HCT116 (cell line): ENCODE results near the gene ZIC4. TPM values are rescaled to one million over a fixed set of nuclear protein-coding genes. Genes with fewer than 3 reads are reported as not detected.

Source experiments
- ATAC-seq: fragments of 200-7000 bp; cut with Tn5 transposase; 2 replicates; pipeline ENCODE4 v1.9.1; 2020; ENCODE audit warnings: mild to moderate bottlenecking, moderate library complexity
- BruUV-seq: library from RNA; stranded (reverse); fragments of 400-500 nt; replicated peaks from 2 replicates; lab custom pipeline; 2021; lab: Mats Ljungman, UMichigan
- CTCF ChIA-PET: fragments of 300-600 bp; sonication (Branson Sonifier 250); formaldehyde crosslinking; loops from one replicate; lab custom pipeline; 2021; ENCODE audit warnings: antibody characterized with exemption; lab: Charles Lee
- POLR2A ChIA-PET: fragments of 300-600, 350-600 bp; sonication (Branson Sonifier 250); formaldehyde crosslinking; loops from one replicate; lab custom pipeline; 2021; ENCODE audit warnings: antibody characterized with exemption; lab: Charles Lee
- RAD21 ChIA-PET, 2 experiments: fragments of 300-600 bp; sonication (Branson Sonifier 250); formaldehyde crosslinking; loops; one replicate each; lab custom pipeline; 2023; ENCODE audit warnings: low total read pairs in 2 of 2; ENCODE audit not compliant: uncharacterized antibody in 2 of 2, unreplicated experiment in 2 of 2, low non-redundant PET in 1 of 2; lab: Charles Lee
- DNase-seq: peaks from one replicate; pipeline ENCODE4 v3.0.0-alpha.2; 2010; ENCODE audit warnings: low read depth, low spot score
- H2AFZ ChIP-seq: fragments of 200-600 bp; shearing (Covaris generic), sonication (generic); 2 replicates; pipeline ENCODE4 v1.6.1; 2017; ENCODE audit warnings: low read depth, mixed run types, mixed read lengths, antibody characterized with exemption, low read length; ENCODE audit not compliant: poor library complexity, severe bottlenecking
- H3K27ac ChIP-seq: 2 replicates; pipeline ENCODE4 v1.5.1; 2012; ENCODE audit warnings: low read depth, low read length
- H3K27me3 ChIP-seq: fragments of 200-600 bp; sonication (generic); 2 replicates; pipeline ENCODE4 v1.6.1; 2016; ENCODE audit warnings: mixed run types, low read length, mixed read lengths; ENCODE audit not compliant: insufficient read depth
- H3K36me3 ChIP-seq, 2 experiments: fragments of 200-500 bp in 1 of 2; fragments of 200-600 bp in 1 of 2; sonication (Bioruptor generic) in 1 of 2; sonication (generic) in 1 of 2; 2 replicates each; pipeline versions ENCODE4 v1.5.1 to v1.6.1; 2014 to 2016; ENCODE audit warnings: low read length in 2 of 2, inconsistent platforms in 1 of 2, mixed read lengths in 1 of 2, mixed run types in 1 of 2; ENCODE audit not compliant: insufficient read depth in 2 of 2, control insufficient read depth in 1 of 2
- H3K4me1 ChIP-seq, 2 experiments: fragments of 200-600 bp in 1 of 2; sonication (generic) in 1 of 2; 2 replicates each; pipeline versions ENCODE4 v1.5.1 to v1.6.1; 2012 to 2017; ENCODE audit warnings: low read length in 2 of 2, inconsistent platforms in 1 of 2, mild to moderate bottlenecking in 1 of 2, mixed read lengths in 1 of 2, mixed run types in 1 of 2, moderate library complexity in 1 of 2; ENCODE audit not compliant: insufficient read depth in 2 of 2, control insufficient read depth in 1 of 2
- H3K4me2 ChIP-seq: fragments of 200-600 bp; sonication (generic); 2 replicates; pipeline ENCODE4 v1.6.1; 2017; ENCODE audit warnings: mixed run types, low read length, mixed read lengths
- H3K4me3 ChIP-seq, 2 experiments: fragments of 200-600 bp in 1 of 2; sonication (generic) in 1 of 2; replicated peaks in 1 of 2; 2 replicates each; pipeline ENCODE4 v1.5.1; 2011 to 2016; ENCODE audit warnings: low read length in 2 of 2, control low read depth in 1 of 2, low read depth in 1 of 2, mild to moderate bottlenecking in 1 of 2, mixed read lengths in 1 of 2, mixed run types in 1 of 2
- H3K79me2 ChIP-seq: fragments of 200-600 bp; sonication (generic); 2 replicates; pipeline ENCODE4 v1.6.1; 2017; ENCODE audit warnings: mild to moderate bottlenecking, mixed run types, low read length, moderate library complexity, mixed read lengths; ENCODE audit not compliant: insufficient read depth
- H3K9ac ChIP-seq: fragments of 200-600 bp; sonication (generic); 2 replicates; pipeline ENCODE4 v1.6.1; 2016; ENCODE audit warnings: low read length, mixed read lengths
- H3K9me2 ChIP-seq: fragments of 200-600 bp; sonication (generic), shearing (Covaris generic); 2 replicates; pipeline ENCODE4 v1.6.1; 2017; ENCODE audit warnings: mixed run types, mild to moderate bottlenecking, moderate library complexity; ENCODE audit not compliant: insufficient read depth
- H3K9me3 ChIP-seq, 2 experiments: fragments of 200-500 bp in 1 of 2; fragments of 200-600 bp in 1 of 2; sonication (Bioruptor generic) in 1 of 2; sonication (generic) in 1 of 2; 2 replicates each; pipeline ENCODE4 v1.6.1; 2014 to 2017; ENCODE audit warnings: low read length in 2 of 2, mixed read lengths in 2 of 2, inconsistent platforms in 1 of 2, low read depth in 1 of 2, mild to moderate bottlenecking in 1 of 2, mixed run types in 1 of 2, moderate library complexity in 1 of 2; ENCODE audit not compliant: control insufficient read depth in 1 of 2, insufficient read depth in 1 of 2
- H4K20me1 ChIP-seq: fragments of 200-600 bp; sonication (generic), shearing (Covaris generic); 2 replicates; pipeline ENCODE4 v1.6.1; 2017; ENCODE audit warnings: mixed run types, mild to moderate bottlenecking, moderate library complexity; ENCODE audit not compliant: insufficient read depth
- CBX3 ChIP-seq: IDR thresholded peaks from 2 replicates; pipeline ENCODE4 v1.6.1; 2012; ENCODE audit warnings: low read depth
- CEBPB ChIP-seq: IDR thresholded peaks from 2 replicates; pipeline ENCODE4 v1.6.1; 2012; ENCODE audit warnings: low read depth
- EGR1 ChIP-seq: IDR thresholded peaks from 2 replicates; pipeline ENCODE4 v1.6.1; 2012; ENCODE audit warnings: low read depth
- ELF1 ChIP-seq: IDR thresholded peaks from 2 replicates; pipeline ENCODE4 v1.6.1; 2012; ENCODE audit warnings: low read depth, borderline replicate concordance
- EZH2 ChIP-seq: fragments of 200-600 bp; sonication (generic); IDR thresholded peaks from 2 replicates; pipeline ENCODE4 v1.6.1; 2017; ENCODE audit warnings: antibody characterized with exemption, mixed run types
- EZH2phosphoT487 ChIP-seq: fragments of 200-600 bp; IDR thresholded peaks from 2 replicates; pipeline ENCODE4 v1.6.1; 2018; ENCODE audit warnings: antibody characterized with exemption, borderline replicate concordance
- FOSL1 ChIP-seq: IDR thresholded peaks from 2 replicates; pipeline ENCODE4 v1.6.1; 2012; ENCODE audit warnings: low read depth
- JUND ChIP-seq: IDR thresholded peaks from 2 replicates; pipeline ENCODE4 v1.6.1; 2012
- POLR2A ChIP-seq: IDR thresholded peaks from 2 replicates; pipeline ENCODE4 v1.7.0; 2011; ENCODE audit warnings: borderline replicate concordance; ENCODE audit not compliant: insufficient read depth, insufficient read length; ENCODE audit errors: extremely low read depth
- POLR2AphosphoS5 ChIP-seq: IDR thresholded peaks from 2 replicates; pipeline ENCODE4 v1.6.1; 2011; ENCODE audit warnings: mild to moderate bottlenecking, low read depth, low read length, moderate library complexity
- RAD21 ChIP-seq: IDR thresholded peaks from 2 replicates; pipeline ENCODE4 v1.6.1; 2012; ENCODE audit warnings: low read depth, mild to moderate bottlenecking
- SIN3A ChIP-seq: IDR thresholded peaks from 2 replicates; pipeline ENCODE4 v1.6.1; 2012; ENCODE audit warnings: low read depth
- SP1 ChIP-seq: IDR thresholded peaks from 2 replicates; pipeline ENCODE4 v1.6.1; 2012; ENCODE audit warnings: low read depth
- SRF ChIP-seq: IDR thresholded peaks from 2 replicates; pipeline ENCODE4 v1.6.1; 2012; ENCODE audit warnings: low read depth
- TCF7L2 ChIP-seq: IDR thresholded peaks from 2 replicates; pipeline ENCODE4 v1.7.0; 2011; ENCODE audit warnings: borderline replicate concordance, inconsistent platforms; ENCODE audit not compliant: insufficient read depth, insufficient read length; ENCODE audit errors: extremely low read depth
- ZFX ChIP-seq: fragments of 450-650 bp; IDR thresholded peaks from 2 replicates; pipeline ENCODE4 v1.6.1; 2017
- ZNF274 ChIP-seq: fragments of 200-500 bp; sonication (Bioruptor generic); IDR thresholded peaks from 2 replicates; pipeline ENCODE4 v1.6.1; 2014; ENCODE audit warnings: mild to moderate bottlenecking, low read depth, low read length, inconsistent platforms
- intact Hi-C: fragments of 100-400 bp; cut with micrococcal nuclease; formaldehyde crosslinking; loops from 2 replicates; pipeline ENCODE4 v1.10.0; 2022
- total RNA-seq: library from RNA; stranded (reverse); gene quantifications from one replicate; pipeline ENCODE4 v1.2.1, GENCODE V29; 2021; ENCODE audit not compliant: unreplicated experiment
- TF ChIP-seq, protein P1 (sequence below), 3 experiments: fragments of 200-600 bp in 1 of 3; sonication (generic) in 1 of 3; IDR thresholded peaks in 2 of 3; conservative IDR thresholded peaks in 1 of 3; 2 replicates each; pipeline ENCODE4 v1.5.1; 2012 to 2017; ENCODE audit warnings: low read depth in 2 of 3, low read length in 2 of 3, antibody characterized with exemption in 1 of 3, borderline replicate concordance in 1 of 3, control low read depth in 1 of 3, mild to moderate bottlenecking in 1 of 3, mixed read lengths in 1 of 3, mixed run types in 1 of 3, moderate library complexity in 1 of 3; ENCODE audit not compliant: insufficient read depth in 1 of 3
- TF ChIP-seq, protein P2 (sequence below): IDR thresholded peaks from 2 replicates; pipeline ENCODE4 v1.6.1; 2012
- TF ChIP-seq, protein P3 (sequence below): IDR thresholded peaks from 2 replicates; pipeline ENCODE4 v1.6.1; 2012
- TF ChIP-seq, protein P4 (sequence below): IDR thresholded peaks from 2 replicates; pipeline ENCODE4 v1.6.1; 2011; ENCODE audit warnings: mild to moderate bottlenecking, low read length, moderate library complexity; ENCODE audit not compliant: insufficient replicate concordance; ENCODE audit errors: extremely low read depth

The ZIC4 gene
- total RNA-seq, 1 experiment from 2014 or later = not detected

DNA sequence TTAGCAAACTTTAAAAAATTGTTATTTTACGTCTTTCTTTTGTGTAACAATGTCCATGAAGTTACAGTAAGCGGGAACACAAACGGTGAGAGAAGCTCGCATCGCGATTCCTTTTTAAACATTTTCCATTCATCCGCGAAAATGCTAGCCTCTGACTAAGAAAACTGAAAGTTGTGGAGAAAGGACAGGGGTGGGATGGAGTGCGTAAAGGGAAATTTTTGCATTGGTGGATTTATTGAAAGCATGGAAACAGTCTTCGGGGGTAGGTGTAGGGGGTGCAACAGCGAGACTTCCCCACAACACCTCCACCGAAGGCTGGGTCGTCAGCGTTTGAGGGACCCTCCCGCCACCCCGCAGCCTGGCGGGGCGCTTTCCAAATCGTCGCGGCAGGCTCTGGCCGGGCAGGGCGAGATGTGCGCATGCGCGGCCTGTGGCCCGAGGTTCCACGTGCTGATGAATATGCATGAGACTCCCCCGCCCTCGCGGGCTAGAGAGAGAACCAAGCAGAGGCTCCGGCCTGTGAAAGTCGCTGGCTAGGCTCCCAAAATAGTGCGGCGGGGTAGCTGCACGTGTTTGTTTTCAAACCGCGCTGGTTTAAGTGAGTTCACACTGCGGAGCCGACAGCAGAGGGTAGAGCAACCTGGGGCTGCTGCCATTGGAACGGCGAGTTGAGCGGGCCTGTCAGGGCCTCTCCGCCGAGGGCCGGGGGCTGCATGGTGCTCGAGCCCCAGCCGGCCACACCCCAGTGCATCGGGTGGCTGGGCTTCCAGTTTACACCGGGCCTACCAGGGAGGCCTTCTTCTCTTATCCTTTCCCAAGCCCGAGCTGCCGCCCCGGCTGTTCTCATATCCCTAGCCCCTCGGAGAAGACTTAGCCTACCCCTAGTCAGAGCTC is 12.7 kb upstream of the ZIC4 start (continued):
- TF ChIP-seq, protein P1, sequence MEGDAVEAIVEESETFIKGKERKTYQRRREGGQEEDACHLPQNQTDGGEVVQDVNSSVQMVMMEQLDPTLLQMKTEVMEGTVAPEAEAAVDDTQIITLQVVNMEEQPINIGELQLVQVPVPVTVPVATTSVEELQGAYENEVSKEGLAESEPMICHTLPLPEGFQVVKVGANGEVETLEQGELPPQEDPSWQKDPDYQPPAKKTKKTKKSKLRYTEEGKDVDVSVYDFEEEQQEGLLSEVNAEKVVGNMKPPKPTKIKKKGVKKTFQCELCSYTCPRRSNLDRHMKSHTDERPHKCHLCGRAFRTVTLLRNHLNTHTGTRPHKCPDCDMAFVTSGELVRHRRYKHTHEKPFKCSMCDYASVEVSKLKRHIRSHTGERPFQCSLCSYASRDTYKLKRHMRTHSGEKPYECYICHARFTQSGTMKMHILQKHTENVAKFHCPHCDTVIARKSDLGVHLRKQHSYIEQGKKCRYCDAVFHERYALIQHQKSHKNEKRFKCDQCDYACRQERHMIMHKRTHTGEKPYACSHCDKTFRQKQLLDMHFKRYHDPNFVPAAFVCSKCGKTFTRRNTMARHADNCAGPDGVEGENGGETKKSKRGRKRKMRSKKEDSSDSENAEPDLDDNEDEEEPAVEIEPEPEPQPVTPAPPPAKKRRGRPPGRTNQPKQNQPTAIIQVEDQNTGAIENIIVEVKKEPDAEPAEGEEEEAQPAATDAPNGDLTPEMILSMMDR (IDR thresholded peaks at IDR 0.05 in 2 of 3, conservative IDR thresholded peaks at IDR 0.05 in 1 of 3; ENCODE audit: borderline replicate concordance in 1 of 3, insufficient read depth in 1 of 3, low read depth in 2 of 3, low read length in 2 of 3) = no peak
- no peak for TF ChIP-seq EGR1
- no peak for TF ChIP-seq EZH2
- TF ChIP-seq, protein P2, sequence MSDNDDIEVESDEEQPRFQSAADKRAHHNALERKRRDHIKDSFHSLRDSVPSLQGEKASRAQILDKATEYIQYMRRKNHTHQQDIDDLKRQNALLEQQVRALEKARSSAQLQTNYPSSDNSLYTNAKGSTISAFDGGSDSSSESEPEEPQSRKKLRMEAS = no peak
- TF ChIP-seq SIN3A = no peak

DNA sequence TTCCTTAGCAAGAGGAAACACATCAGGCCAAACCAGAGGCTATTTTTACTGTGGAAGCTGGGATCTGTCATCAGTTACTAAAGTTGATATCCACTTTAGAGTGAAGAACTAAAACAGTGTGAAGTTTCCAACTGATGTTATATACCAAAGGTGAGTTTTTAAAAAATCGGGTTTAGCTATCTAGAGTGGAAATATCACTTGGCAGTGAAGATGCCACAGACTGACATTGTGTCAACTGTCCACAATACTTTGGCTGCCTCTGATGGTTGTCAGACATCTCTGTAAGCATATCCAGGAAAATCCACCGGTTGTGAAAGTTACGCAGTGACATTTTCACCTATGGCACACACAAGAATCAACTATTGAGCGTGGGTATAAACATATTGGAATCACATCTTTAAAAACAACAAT is 12.0 kb upstream of the ZIC4 start:
- Histone ChIP-seq H3K27ac (no peak overlapping the region), H2AFZ (no peak overlapping the region), H4K20me1 (no peaks in the 10 kb centered on the region), H3K9ac (no peak overlapping the region), H3K4me3 (no peak overlapping the region), H3K4me1 (no peaks in the 10 kb centered on the region), H3K4me2 (no peak overlapping the region), H3K79me2 (no peaks in the 10 kb centered on the region), H3K9me2 (no peaks in the 10 kb centered on the region), H3K27me3 (no peaks in the 10 kb centered on the region), H3K36me3 (no peaks in the 10 kb centered on the region), H3K9me3 (no peaks in the 10 kb centered on the region)
- RAD21 ChIA-PET = no interaction called here
- TF ChIP-seq EZH2 = no peak
- no peak for TF ChIP-seq RAD21
- TF ChIP-seq, protein P3, sequence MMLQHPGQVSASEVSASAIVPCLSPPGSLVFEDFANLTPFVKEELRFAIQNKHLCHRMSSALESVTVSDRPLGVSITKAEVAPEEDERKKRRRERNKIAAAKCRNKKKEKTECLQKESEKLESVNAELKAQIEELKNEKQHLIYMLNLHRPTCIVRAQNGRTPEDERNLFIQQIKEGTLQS = no peak
- TF ChIP-seq, protein P4, sequence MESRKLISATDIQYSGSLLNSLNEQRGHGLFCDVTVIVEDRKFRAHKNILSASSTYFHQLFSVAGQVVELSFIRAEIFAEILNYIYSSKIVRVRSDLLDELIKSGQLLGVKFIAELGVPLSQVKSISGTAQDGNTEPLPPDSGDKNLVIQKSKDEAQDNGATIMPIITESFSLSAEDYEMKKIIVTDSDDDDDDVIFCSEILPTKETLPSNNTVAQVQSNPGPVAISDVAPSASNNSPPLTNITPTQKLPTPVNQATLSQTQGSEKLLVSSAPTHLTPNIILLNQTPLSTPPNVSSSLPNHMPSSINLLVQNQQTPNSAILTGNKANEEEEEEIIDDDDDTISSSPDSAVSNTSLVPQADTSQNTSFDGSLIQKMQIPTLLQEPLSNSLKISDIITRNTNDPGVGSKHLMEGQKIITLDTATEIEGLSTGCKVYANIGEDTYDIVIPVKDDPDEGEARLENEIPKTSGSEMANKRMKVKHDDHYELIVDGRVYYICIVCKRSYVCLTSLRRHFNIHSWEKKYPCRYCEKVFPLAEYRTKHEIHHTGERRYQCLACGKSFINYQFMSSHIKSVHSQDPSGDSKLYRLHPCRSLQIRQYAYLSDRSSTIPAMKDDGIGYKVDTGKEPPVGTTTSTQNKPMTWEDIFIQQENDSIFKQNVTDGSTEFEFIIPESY = no peak
- no peak for TF ChIP-seq FOSL1
- TF ChIP-seq EGR1 = no peak
- TF ChIP-seq POLR2AphosphoS5 = no peak
- TF ChIP-seq TCF7L2 = no peak
- no peak for TF ChIP-seq JUND
- no peak for TF ChIP-seq SP1
- TF ChIP-seq, protein P2 = no peak
- TF ChIP-seq SIN3A = no peak
- no peak for TF ChIP-seq EZH2phosphoT487
- no peak for TF ChIP-seq ZNF274
- TF ChIP-seq POLR2A = no peak
- no peak for TF ChIP-seq ELF1
- no peak for TF ChIP-seq CBX3
- TF ChIP-seq CEBPB = no peak
- no peak for TF ChIP-seq ZFX
- no peak for TF ChIP-seq SRF
- CTCF ChIA-PET = no interaction called here
- POLR2A ChIA-PET = no interaction called here
- DNase-seq (no peak), ATAC-seq (no peak)
- BruUV-seq = no TSS peak
- intact Hi-C loops = no loop called here
